Activated T-helper 2 cell treated with anti-CD3 and anti-CD28 coated beads, Interferon-gamma antibody, Interleukin-2, Interleukin-4, amounts not matched to agents 10 μg/mL and 5 μg/mL and 100 μg/mL, durations not matched to agents 14 hours and 24 hours and 36 hours (primary cell): ENCODE results near the gene PARM1. TPM values are rescaled to one million over a fixed set of nuclear protein-coding genes. Genes with fewer than 3 reads are reported as not detected.

ENCODE experiments used
- DNase-seq: peaks from one replicate; pipeline ENCODE4 v3.0.0; 2021; ENCODE audit warnings: low spot score
- H3K27ac Mint-ChIP-seq: one replicate; pipeline ENCODE4 v1.8.0; 2021; ENCODE audit warnings: mixed read lengths
- H3K27me3 Mint-ChIP-seq: one replicate; pipeline ENCODE4 v1.8.0; 2021; ENCODE audit warnings: low read depth, mixed read lengths
- H3K36me3 Mint-ChIP-seq: one replicate; pipeline ENCODE4 v1.8.0; 2021; ENCODE audit warnings: low read depth, mixed read lengths
- H3K4me1 Mint-ChIP-seq: one replicate; pipeline ENCODE4 v1.8.0; 2021; ENCODE audit warnings: low read depth, mixed read lengths
- H3K4me3 Mint-ChIP-seq: one replicate; pipeline ENCODE4 v1.8.0; 2021; ENCODE audit warnings: low read depth, mild to moderate bottlenecking, moderate library complexity, mixed read lengths
- H3K9me3 Mint-ChIP-seq: one replicate; pipeline ENCODE4 v1.8.0; 2021; ENCODE audit warnings: mixed read lengths
- intact Hi-C: fragments of 100-400 bp; cut with micrococcal nuclease; formaldehyde crosslinking; loops from one replicate; pipeline ENCODE4 v1.15.1; 2023
- total RNA-seq: library from RNA; stranded (reverse); gene quantifications from 2 replicates; pipeline ENCODE4 v1.2.3, GENCODE V29; 2022

The PARM1 gene
- total RNA-seq, 1 donor from 2014 or later = not detected

DNA sequence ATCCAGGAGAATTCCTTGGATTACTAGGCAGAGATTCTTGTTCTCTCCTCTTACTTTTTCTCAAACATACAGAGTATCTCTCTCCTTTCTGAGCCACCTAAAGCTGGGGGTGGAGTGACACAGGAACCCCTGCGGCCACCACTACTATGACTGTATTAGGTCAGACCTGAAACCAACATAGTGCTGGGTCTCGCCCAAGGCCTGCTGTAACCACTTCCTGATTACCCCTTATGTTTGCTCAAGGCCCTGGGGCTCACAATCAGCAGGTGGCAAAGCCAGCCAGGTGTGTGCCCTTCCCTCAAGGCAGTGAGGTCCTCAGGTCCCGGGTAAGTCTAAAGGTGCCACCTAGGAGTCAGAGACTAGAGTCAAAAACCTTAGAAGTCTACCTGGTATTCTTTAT is 166.4 kb downstream of the PARM1 start:
- Mint-ChIP-seq H3K36me3 (no peaks in the 10 kb centered on the region), H3K27me3 (no peaks in the 10 kb centered on the region), H3K9me3 (peaks cover 19% of the 10 kb centered on the region), H3K27ac (no peak overlapping the region), H3K4me3 (no peak overlapping the region), H3K4me1 (no peaks in the 10 kb centered on the region)
- no peak for DNase-seq
- intact Hi-C loops = no loop called here

Other genes with a start within 250 kb of the PARM1 start
- gene BTC, start 138.6 kb upstream of the PARM1 start, total RNA-seq = not detected in 2 replicates